SJCRH30 (cell line): ENCODE measurements around the gene ATP6V1B1. TPM values are rescaled to one million over a fixed set of nuclear protein-coding genes. Genes with fewer than 3 reads are reported as not detected.

Experiments used
- DNase-seq, 2 experiments: peaks; one replicate each; pipeline ENCODE4 v3.0.0-alpha.2; 2015 to 2020
- H3K27ac ChIP-seq: fragments of 250-450 bp; sonication (Bioruptor Pico); 2 replicates; pipeline ENCODE4 v1.5.1; 2020; ENCODE audit warnings: mild to moderate bottlenecking, moderate library complexity
- H3K27me3 ChIP-seq: fragments of 250-450 bp; sonication (Bioruptor Pico); 2 replicates; pipeline ENCODE4 v1.5.1; 2020; ENCODE audit warnings: mild to moderate bottlenecking, moderate library complexity
- H3K36me3 ChIP-seq: fragments of 250-450 bp; sonication (Bioruptor Pico); 2 replicates; pipeline ENCODE4 v1.5.1; 2020; ENCODE audit warnings: mild to moderate bottlenecking, moderate library complexity
- H3K4me1 ChIP-seq: fragments of 250-450 bp; sonication (Bioruptor Pico); 2 replicates; pipeline ENCODE4 v1.5.1; 2020; ENCODE audit warnings: mild to moderate bottlenecking, moderate library complexity
- H3K4me3 ChIP-seq: fragments of 250-450 bp; sonication (Bioruptor Pico); 2 replicates; pipeline ENCODE4 v1.5.1; 2020; ENCODE audit warnings: mild to moderate bottlenecking, moderate library complexity
- H3K9me3 ChIP-seq: fragments of 250-450 bp; sonication (Bioruptor Pico); replicated peaks from 2 replicates; pipeline ENCODE4 v1.5.1; 2020; ENCODE audit warnings: mild to moderate bottlenecking, moderate library complexity
- total RNA-seq: library from RNA; depleted of rRNA; stranded (reverse); fragments of >200 nt; shearing (Covaris generic); gene quantifications from 2 replicates; pipeline ENCODE4 v1.2.3, GENCODE V29; 2014; rRNA removed

Gene ATP6V1B1
- total RNA-seq = 1.6 and 2.0 TPM in 2 replicates

DNA sequence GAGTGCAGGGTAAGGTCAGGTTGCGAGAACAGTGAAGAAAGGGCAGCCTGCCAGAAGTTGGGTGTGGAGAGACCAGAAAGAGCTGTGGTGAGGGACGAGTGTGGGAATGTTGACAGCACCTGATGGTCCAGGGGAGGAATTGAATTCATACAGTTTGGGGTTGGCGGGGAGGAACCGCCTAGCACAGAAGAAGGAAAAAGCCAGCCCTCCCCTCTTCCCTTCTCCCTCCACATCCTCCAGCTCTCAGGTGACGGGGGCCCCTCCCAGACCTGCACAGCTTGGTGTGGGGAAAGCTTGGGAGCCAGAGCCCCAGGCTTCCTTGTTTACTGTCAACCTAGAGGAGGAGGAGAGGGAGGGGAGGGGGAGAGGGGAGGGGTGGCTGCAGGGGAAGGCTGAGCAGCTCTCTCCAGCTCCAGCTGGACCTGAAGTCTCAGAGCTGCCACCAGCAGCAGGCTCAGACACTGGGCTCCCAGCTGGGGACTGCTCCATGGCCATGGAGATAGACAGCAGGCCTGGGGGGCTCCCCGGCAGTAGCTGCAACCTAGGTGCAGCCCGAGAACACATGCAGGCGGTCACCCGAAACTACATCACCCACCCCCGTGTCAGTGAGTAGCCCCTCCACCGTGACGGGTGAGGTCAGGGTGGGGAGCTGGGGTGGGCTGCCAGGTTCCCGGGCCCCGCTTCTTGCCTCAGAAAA lies at the start of gene ATP6V1B1:
ATP6V1B1 (plus strand) TSS at position 433 of the 697 bp plus-strand sequence; CDS start at position 488, 55 bp downstream.
- no peak within 1 kb of the TSS for H3K4me3 ChIP-seq
- H3K4me1 ChIP-seq = peaks cover 50% of the 10 kb centered on the region

DNA sequence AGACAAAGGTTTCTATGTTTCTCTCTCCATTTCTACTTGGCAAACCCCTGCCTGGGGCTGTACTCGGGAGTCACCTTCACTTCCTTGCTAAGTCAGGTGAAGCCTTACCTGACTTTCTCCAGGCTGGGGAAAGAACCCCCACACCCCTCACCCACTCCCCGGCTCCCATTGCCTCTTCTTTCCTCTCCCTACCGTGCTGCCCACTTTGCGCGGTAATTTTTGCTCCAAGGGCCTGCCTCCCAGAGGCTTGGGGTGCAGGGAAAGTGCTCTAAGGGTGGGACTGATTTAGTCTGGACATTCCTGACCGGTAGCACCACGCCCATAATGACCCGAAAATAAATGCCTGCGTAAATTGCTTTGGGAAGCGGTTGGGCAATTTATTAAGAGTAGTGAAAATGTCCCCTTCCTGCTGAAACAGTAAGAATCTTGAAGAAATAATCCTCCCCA lies 49.1 kb upstream of the ATP6V1B1 start:
- H3K9me3 ChIP-seq = no peaks in the 10 kb centered on the region
- H3K4me3 ChIP-seq = no peak overlapping the region
- H3K27me3 ChIP-seq = peaks cover 4% of the 10 kb centered on the region; the same call in 1 of the 2 replicates
- H3K4me1 ChIP-seq = peaks cover 7% of the 10 kb centered on the region; the same call in 1 of the 2 replicates
- no peak for DNase-seq
- H3K36me3 ChIP-seq = no peaks in the 10 kb centered on the region
- no peak overlapping the region for H3K27ac ChIP-seq

More for the DNA sequence above, at the start of gene ATP6V1B1:
- Histone ChIP-seq H3K36me3 (0 out of 2 replicates have a peak, but pooled peaks cover 2% of the 10 kb centered on the region), H3K27ac (no peak within 1 kb of the TSS), H3K9me3 (no peaks in the 10 kb centered on the region), H3K27me3 (no peaks in the 10 kb centered on the region)
- no peak for DNase-seq

DNA sequence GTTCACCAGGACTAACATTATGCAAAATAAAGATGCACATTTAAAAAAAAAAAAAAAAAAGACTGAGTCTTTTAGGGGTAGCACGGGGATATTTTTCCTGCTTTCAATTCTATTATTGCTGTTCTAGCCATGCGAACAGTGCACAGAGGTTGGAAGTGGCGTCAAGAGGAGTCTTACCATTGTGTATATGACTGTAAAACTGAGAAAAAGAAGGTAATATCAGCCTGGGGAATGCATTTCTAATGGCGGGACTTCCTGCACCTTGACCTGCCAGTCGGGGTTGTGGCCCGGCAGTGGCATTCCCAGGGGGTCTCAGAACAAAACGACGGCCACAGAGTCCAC lies 48.5 kb upstream of the ATP6V1B1 start:
- no peak for DNase-seq
- no peaks in the 10 kb centered on the region for H3K9me3 ChIP-seq
- H3K4me1 ChIP-seq = peaks cover 7% of the 10 kb centered on the region; the same call in 1 of the 2 replicates
- no peaks in the 10 kb centered on the region for H3K36me3 ChIP-seq
- H3K27me3 ChIP-seq = peaks cover 6% of the 10 kb centered on the region
- H3K4me3 ChIP-seq = no peak overlapping the region
- H3K27ac ChIP-seq = no peak overlapping the region

- Histone ChIP-seq H3K27ac (no peak overlapping the region), H3K4me1 (peaks cover 7% of the 10 kb centered on the region; the same call in 1 of the 2 replicates), H3K36me3 (no peaks in the 10 kb centered on the region), H3K4me3 (no peak overlapping the region), H3K27me3 (peaks cover 11% of the 10 kb centered on the region), H3K9me3 (no peaks in the 10 kb centered on the region)
- no peak for DNase-seq
Measured at GRCh38 chr2:70887550-70888246, 48.0 kb upstream of the ATP6V1B1 start.

DNA sequence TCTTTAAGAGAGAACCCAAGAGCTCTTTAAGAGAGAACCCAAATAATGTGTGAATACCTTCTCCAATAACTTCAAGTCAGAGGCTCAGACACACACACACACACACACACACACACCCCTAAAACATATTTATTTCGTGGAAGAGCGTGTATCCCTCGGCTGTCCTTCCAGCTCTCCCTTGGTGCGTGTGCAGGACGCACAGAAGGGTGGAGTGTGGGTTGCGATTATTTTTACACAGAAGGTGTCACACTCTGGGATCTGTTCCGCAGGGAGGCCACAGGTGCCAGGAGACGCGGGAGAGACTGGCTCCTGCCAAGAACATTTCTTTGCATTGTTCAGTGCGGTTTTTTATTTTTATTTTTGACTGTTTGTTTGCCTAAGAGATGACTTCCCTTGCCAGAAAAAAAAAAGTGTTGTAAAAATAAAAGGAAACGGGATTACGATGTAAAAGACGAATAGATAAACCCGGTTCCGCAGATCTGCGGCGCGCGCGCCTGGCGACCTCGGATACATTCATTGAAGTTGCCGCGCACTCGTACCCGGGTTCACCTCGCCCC lies 47.3 kb upstream of the ATP6V1B1 start:
- peaks cover 7% of the 10 kb centered on the region; the same call in 1 of the 2 replicates for H3K4me1 ChIP-seq
- no peak for DNase-seq
- H3K27me3 ChIP-seq = peaks cover 13% of the 10 kb centered on the region
- no peaks in the 10 kb centered on the region; the same call in 1 of the 2 replicates for H3K9me3 ChIP-seq
- no peak overlapping the region for H3K27ac ChIP-seq
- no peaks in the 10 kb centered on the region for H3K36me3 ChIP-seq
- no peak overlapping the region for H3K4me3 ChIP-seq

DNA sequence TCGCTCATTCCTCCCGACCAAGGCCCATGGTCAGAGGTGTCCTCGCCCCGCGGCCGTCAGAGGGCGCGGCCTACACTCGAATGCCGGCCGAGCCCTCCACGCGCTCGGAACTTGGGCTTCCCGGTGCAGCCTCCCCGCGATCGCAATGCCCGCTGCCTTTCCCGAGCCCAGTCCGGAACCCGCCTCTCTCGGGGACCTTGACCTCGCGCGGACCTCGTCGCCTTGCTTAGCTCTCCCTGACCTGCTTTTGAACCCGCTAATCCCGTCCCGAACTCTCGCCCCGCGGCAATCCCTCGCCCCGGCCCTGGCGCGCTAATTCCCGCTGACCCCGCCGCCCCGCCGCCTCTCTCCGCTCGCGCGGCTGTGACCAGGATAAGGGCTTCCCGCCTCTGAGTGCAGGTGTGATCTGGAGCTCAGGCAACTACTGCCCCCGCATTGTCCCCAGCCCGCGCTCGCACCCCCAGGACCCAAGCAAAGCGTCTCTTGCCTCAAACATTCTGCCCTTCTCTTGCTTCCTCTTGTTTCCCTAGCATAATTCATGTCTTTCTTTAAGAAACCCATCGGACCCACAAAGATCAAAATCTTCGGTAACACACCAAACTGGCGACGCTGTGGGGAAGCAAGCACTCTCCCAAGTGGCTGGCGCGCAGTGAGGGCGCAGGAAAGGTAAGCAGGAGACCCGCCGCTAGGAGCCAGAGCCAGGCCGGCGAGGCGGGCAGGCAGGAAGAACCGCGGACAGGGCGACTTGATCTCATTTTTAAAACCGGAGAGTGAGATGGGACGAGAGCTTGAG lies 46.6 kb upstream of the ATP6V1B1 start:
- Histone ChIP-seq H3K9me3 (no peaks in the 10 kb centered on the region; the same call in 1 of the 2 replicates), H3K27ac (no peak overlapping the region), H3K4me3 (no peak overlapping the region), H3K27me3 (peaks cover 13% of the 10 kb centered on the region), H3K36me3 (no peaks in the 10 kb centered on the region), H3K4me1 (peaks cover 7% of the 10 kb centered on the region; the same call in 1 of the 2 replicates)
- no peak for DNase-seq

DNA sequence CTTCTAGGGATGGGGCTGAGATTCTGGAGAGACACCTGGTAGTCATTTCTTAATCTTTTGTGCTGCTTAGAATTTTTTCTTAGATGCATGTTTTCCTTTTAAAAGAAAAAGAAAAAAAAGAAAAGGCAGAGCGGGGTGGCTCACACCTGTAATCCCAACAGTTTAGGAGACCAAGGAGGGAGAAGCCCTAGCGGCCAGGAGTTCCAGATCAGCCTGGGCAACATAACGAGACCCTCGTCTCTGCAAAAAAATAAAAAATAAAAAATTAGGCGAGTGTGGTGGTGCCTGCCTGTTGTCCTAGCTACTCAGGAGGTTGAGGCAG lies 46.0 kb upstream of the ATP6V1B1 start:
- H3K27me3 ChIP-seq = peaks cover 9% of the 10 kb centered on the region
- no peak overlapping the region for H3K27ac ChIP-seq
- H3K4me1 ChIP-seq = peaks cover 7% of the 10 kb centered on the region; the same call in 1 of the 2 replicates
- no peak overlapping the region for H3K4me3 ChIP-seq
- H3K9me3 ChIP-seq = no peaks in the 10 kb centered on the region; the same call in 1 of the 2 replicates
- no peaks in the 10 kb centered on the region for H3K36me3 ChIP-seq
- DNase-seq = no peak

- Histone ChIP-seq H3K4me1 (peaks cover 7% of the 10 kb centered on the region; the same call in 1 of the 2 replicates), H3K9me3 (no peaks in the 10 kb centered on the region; the same call in 1 of the 2 replicates), H3K27ac (no peak overlapping the region), H3K4me3 (no peak overlapping the region), H3K27me3 (peaks cover 9% of the 10 kb centered on the region; the same call in 1 of the 2 replicates), H3K36me3 (no peaks in the 10 kb centered on the region)
- no peak for DNase-seq
Measured at GRCh38 chr2:70890469-70891065, 45.1 kb upstream of the ATP6V1B1 start.

DNA sequence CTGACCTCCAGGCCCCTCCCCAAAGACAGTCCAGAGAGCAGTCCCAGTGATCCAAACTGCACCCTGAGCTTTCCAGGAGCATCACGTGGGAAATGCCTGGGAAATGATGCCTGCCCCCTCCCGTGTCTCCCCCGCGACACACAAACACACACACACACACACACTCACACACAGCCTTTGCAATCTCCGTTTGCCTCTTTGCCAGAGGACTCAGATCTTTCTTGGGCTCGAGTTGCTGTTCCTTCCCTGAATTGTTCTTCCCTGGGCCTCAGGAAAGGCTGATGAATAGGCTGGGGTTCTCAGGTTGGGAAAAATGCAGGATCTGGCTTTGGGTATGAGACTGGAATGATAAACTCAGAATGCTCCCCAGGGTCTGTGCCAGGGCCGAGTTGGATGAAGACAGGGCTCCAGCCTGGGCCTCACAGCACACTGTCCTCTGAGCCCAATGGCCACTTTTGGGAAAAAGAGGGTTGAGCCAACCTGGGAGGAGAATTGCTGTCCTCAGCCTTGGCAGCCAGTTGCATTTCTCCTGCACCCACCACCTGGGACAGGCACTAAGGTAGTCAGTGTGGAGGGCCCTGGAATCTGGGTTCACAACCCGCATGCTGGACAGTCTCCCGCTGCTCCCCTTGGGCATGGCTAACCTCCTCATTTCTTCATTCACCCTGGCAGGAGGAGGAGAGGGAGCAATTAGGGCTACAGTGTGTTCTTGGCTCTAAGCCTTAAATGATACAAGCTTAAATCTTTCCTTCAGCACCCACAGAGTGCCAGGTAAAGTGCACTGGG lies 43.9 kb upstream of the ATP6V1B1 start:
- no peak overlapping the region for H3K4me3 ChIP-seq
- H3K36me3 ChIP-seq = no peaks in the 10 kb centered on the region
- H3K4me1 ChIP-seq = peaks cover 7% of the 10 kb centered on the region; the same call in 1 of the 2 replicates
- no peaks in the 10 kb centered on the region; the same call in 1 of the 2 replicates for H3K9me3 ChIP-seq
- no peak overlapping the region for H3K27ac ChIP-seq
- no peak for DNase-seq
- H3K27me3 ChIP-seq = peaks cover 9% of the 10 kb centered on the region; the same call in 1 of the 2 replicates

- Histone ChIP-seq H3K9me3 (no peaks in the 10 kb centered on the region; the same call in 1 of the 2 replicates), H3K4me1 (peaks cover 7% of the 10 kb centered on the region; the same call in 1 of the 2 replicates), H3K27me3 (peaks cover 9% of the 10 kb centered on the region; the same call in 1 of the 2 replicates), H3K4me3 (no peak overlapping the region), H3K36me3 (no peaks in the 10 kb centered on the region), H3K27ac (no peak overlapping the region)
- DNase-seq = no peak
Measured at GRCh38 chr2:70892750-70893149, 43.0 kb upstream of the ATP6V1B1 start.

DNA sequence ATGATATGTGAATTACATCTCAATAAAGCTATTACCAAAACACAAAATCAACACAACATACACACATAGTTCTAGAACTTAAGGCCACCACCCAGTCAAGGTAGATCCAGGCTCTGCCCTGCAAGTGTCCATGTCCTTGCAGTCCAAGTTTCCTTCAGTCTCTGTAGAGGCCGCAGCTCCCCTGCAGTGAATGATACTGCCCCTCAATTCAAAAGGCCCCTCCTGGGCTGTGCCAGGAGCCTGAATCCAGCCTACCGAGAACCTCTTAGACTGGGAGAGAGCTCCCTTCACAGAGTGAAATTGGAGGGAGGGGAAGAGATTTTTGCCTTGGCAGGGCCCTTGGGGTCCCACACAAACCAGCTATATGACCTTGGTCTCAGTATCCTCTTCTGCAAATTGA lies 42.5 kb upstream of the ATP6V1B1 start:
- no peak for DNase-seq
- H3K27ac ChIP-seq = no peak overlapping the region
- no peak overlapping the region for H3K4me3 ChIP-seq
- peaks cover 7% of the 10 kb centered on the region; the same call in 1 of the 2 replicates for H3K4me1 ChIP-seq
- peaks cover 9% of the 10 kb centered on the region; the same call in 1 of the 2 replicates for H3K27me3 ChIP-seq
- no peaks in the 10 kb centered on the region; the same call in 1 of the 2 replicates for H3K9me3 ChIP-seq
- H3K36me3 ChIP-seq = no peaks in the 10 kb centered on the region

DNA sequence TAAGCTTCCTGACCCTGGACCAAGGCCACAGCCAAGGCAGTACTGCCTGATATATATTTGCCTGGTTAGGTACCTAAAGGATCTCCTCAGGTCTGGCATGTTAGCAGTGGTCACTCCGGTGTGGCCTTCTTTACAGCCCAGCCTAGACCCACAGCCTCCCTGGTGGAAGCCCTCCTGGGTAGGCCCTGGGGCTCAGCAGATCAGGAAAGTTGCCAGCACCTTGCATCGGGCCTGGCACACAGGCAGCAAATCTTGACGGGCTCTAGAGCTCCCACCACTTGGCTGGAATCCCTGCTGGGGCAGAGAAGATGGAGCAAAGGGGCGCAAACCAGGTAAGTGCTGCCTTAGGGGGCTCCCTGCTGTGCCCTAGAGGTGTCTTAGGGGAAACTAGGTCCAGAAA lies 40.9 kb upstream of the ATP6V1B1 start:
- Histone ChIP-seq H3K9me3 (no peaks in the 10 kb centered on the region; the same call in 1 of the 2 replicates), H3K27ac (no peak overlapping the region), H3K36me3 (no peaks in the 10 kb centered on the region), H3K4me1 (peaks cover 10% of the 10 kb centered on the region; the same call in 1 of the 2 replicates), H3K27me3 (peaks cover 18% of the 10 kb centered on the region), H3K4me3 (no peak overlapping the region)
- no peak for DNase-seq

DNA sequence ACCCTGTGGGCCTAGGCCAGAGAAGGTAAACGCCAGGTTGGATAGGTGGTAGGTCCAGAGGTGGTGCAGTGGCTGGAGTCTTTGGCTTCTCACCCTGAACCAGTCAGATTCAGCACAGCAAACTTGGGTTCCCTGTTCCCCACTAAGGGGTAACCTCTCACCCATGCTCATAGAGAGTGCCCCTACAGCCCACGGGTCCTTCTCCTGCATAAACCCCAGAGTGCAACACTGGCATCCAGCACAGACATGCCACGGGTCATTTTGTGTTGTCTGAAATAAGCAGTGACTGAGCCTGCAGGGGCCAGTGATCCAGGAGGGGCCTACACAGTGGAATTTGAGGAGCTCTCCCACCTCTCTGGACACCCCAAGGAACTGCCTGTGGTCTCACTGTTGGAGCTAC lies 40.5 kb upstream of the ATP6V1B1 start:
- Histone ChIP-seq H3K4me3 (no peak overlapping the region), H3K27ac (no peak overlapping the region), H3K27me3 (peaks cover 18% of the 10 kb centered on the region), H3K4me1 (peaks cover 9% of the 10 kb centered on the region; the same call in 1 of the 2 replicates), H3K9me3 (no peaks in the 10 kb centered on the region; the same call in 1 of the 2 replicates), H3K36me3 (no peaks in the 10 kb centered on the region)
- DNase-seq = no peak
